ENCODE data around the gene PLSCR3. TPM values are rescaled to one million over a fixed set of nuclear protein-coding genes. Genes with fewer than 3 reads are reported as not detected.

PLSCR3 gene
- total RNA-seq, 5 donors from 2014 or later (not counting 1 experiment from before 2014, with no cell fraction given): 101 to 145 (median 140) TPM

DNA sequence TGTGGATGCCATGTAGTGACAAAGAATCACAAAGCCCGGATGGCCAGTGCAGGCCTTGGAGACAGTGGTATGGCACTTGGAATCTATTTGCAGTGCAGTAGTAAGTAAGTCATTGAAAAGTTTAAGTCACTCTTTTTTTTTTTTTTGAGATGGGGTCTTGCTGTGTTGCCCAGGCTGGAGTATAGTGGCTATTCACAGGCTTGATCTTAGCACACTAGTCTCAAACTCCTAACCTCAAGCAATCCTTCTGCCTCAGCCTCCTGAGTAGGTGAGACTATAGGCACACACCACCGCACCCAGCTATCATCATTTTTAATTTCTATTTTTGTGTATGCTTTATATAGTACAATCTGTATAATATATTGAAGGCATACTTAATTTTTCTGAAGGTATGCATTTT is 4.3 kb upstream of the PLSCR3 start:
- H3K4me3 ChIP-seq (ENCODE audit: control insufficient read depth in 1 of 2, extremely low read depth in 1 of 2, low read length in 1 of 2): no peak overlapping the region
- no peak for DNase-seq
- Mint-ChIP-seq H3K9me3 (no peaks in the 10 kb centered on the region), H3K36me3 (peaks cover 3% of the 10 kb centered on the region), H3K27me3 (no peaks in the 10 kb centered on the region), H3K4me3 (no peak overlapping the region), H3K4me1 (peaks cover 17 to 18% (median 18%) of the 10 kb centered on the region in 3 donors), H3K27ac (no peak overlapping the region)
- H3K27me3 ChIP-seq (replicated peaks in 1 of 2; ENCODE audit: control insufficient read depth in 2 of 2, extremely low read depth in 1 of 2, insufficient read depth in 2 of 2, low read length in 1 of 2): no peaks in the 10 kb centered on the region
- no peak for ATAC-seq (replicated peaks in 1 of 4)
- no CpG with 5 or more reads among the region's 2 CpGs for WGBS (ENCODE audit: insufficient coverage)
- H3K27ac ChIP-seq (ENCODE audit: low read length): no peak overlapping the region
- POLR2A ChIA-PET: interaction anchor here (0.7 kb wide), 2 partner anchors 14 to 24 kb away, joined by 4 read pairs; no protein-coding TSS in a partner anchor
- H3K36me3 ChIP-seq (ENCODE audit: control insufficient read depth in 2 of 2, extremely low read depth in 1 of 2, insufficient read depth in 1 of 2, low read length in 1 of 2): no peaks in the 10 kb centered on the region
- no peaks in the 10 kb centered on the region for H3K9me3 ChIP-seq
- peaks cover 2 to 19% of the 10 kb centered on the region in 2 experiments for H3K4me1 ChIP-seq (ENCODE audit: control insufficient read depth in 1 of 2, extremely low read depth in 1 of 2, insufficient read depth in 2 of 2, low read length in 2 of 2)
- CTCF ChIA-PET: interaction anchor here (0.6 to 1.1 kb wide), 3 partner anchors 14 to 762 kb away, joined by 3 to 4 read pairs (median 3); no protein-coding TSS in a partner anchor

GRCh38 chr17:7396147-7396546 is 1.8 kb upstream of the PLSCR3 start:
- Histone ChIP-seq H3K4me3 (ENCODE audit: control insufficient read depth in 1 of 2, extremely low read depth in 1 of 2, low read length in 1 of 2) (no peak overlapping the region), H3K4me1 (ENCODE audit: control insufficient read depth in 1 of 2, extremely low read depth in 1 of 2, insufficient read depth in 2 of 2, low read length in 2 of 2) (peaks cover 8 to 35% of the 10 kb centered on the region in 2 experiments), H3K9me3 (no peaks in the 10 kb centered on the region), H3K27ac (ENCODE audit: low read length) (no peak overlapping the region), H3K36me3 (ENCODE audit: control insufficient read depth in 2 of 2, extremely low read depth in 1 of 2, insufficient read depth in 1 of 2, low read length in 1 of 2) (peaks cover 0 to 15% of the 10 kb centered on the region in 2 donors), H3K27me3 (replicated peaks in 1 of 2; ENCODE audit: control insufficient read depth in 2 of 2, extremely low read depth in 1 of 2, insufficient read depth in 2 of 2, low read length in 1 of 2) (no peaks in the 10 kb centered on the region)
- ATAC-seq (replicated peaks in 1 of 4): no peak
- ChIA-PET POLR2A (no interaction called here), CTCF (no interaction called here)
- Mint-ChIP-seq H3K4me1 (peaks cover 27 to 30% (median 29%) of the 10 kb centered on the region in 3 donors), H3K4me3 (peak overlapping the region in 1 of 3 donors; percentile 28), H3K9me3 (no peaks in the 10 kb centered on the region), H3K27me3 (no peaks in the 10 kb centered on the region), H3K36me3 (peaks cover 9% of the 10 kb centered on the region), H3K27ac (peak overlapping the region in 1 of 2 donors; percentile 48)
- DNase-seq: no peak
- 94% methylated on average over 3 of the region's 4 CpGs for WGBS (ENCODE audit: insufficient coverage)

DNA sequence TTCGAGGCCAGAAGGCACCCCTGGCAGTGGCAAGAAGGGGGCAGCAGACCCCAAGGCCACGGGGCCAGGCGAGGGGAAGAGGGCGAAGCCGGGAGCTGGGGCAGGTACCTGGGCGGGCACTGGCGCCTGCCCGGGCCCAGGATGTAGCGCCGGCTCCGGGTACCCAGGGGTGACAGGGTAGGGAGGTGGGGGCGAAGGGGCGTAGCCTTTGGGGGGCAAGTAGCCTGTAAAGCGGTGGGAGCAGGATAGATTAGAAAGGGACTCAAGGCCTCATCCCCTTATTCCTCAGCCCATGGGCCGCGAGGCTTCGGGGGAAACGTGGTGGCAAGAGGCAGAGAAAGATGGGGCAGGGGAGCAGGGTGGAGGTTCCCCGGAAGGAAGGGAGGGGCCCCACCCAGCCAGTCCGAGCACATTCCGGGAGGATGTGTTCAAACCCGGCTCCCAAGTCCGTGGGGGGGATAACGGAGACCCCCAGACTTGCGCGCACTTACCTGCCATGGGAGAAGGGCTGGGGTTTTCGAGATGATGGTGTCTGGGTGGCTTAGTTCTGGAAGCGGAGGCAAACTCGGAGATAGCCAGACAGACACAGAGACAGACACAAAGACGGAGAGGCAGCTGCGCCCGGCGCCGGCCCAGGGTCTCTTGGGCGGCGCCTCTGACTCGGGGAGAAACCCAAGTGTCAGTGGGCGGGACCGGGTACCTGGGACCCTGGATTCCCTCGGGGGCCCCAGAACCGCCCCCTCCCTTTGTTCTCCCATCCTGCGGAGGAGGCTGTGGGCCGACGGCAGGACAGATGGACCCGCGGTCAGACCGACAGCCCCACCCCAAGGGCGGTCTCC is 493 bp downstream of the PLSCR3 start:
- 1% methylated on average over 40 of the region's 48 CpGs for WGBS (ENCODE audit: insufficient coverage)
- H3K4me1 Mint-ChIP-seq: peaks cover 32 to 43% (median 41%) of the 10 kb centered on the region in 3 donors
- no peaks in the 10 kb centered on the region for H3K27me3 Mint-ChIP-seq

DNA sequence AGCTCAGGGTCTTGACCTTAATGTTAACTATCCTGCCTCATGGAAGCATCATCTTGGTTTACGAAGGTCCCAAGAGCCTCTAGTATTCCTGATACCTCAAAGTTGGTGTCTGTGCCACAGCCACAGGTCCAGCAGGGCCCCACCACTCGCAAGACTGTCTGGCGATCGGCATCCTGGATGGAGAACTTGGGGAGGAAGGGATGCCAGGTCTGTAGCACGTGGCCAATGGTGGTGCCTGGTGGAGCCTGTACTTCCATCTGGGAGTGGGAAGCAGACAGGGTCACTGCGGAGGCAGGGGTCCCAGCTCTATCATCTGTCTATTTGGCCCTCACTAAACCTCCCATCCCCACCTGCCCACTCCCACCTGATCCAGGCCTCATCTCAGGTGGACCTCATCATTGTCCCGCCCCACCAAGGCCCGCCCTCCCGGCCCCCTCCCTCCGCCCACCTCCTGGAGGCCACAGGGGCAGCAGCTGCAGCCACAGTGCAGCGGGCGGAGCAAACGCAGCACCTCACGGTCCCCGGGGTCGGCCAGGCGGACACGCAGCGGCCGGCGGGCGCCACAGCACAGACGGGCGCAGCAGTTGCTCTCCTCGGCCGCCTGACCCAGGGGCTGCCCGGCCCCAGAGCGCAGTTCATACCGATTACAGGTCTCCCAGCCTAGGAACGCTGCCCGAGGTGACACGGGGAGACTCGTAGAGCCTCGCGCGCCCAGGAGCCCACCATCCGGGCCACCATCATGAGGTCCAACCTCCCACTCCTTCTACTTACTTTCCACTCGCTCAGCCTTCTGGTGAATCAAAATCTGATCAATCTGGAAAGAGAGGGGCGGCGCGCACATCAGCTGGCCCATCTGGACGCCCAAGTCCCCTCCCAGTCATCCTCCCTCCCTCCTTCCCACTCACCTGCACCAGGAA is 1.4 kb downstream of the PLSCR3 start:
- Histone ChIP-seq H3K27me3 (replicated peaks in 1 of 2; ENCODE audit: control insufficient read depth in 2 of 2, extremely low read depth in 1 of 2, insufficient read depth in 2 of 2, low read length in 1 of 2) (no peaks in the 10 kb centered on the region), H3K36me3 (ENCODE audit: control insufficient read depth in 2 of 2, extremely low read depth in 1 of 2, insufficient read depth in 1 of 2, low read length in 1 of 2) (peaks cover 17 to 44% of the 10 kb centered on the region in 2 donors), H3K27ac (ENCODE audit: low read length) (peak overlapping the region; percentile 66), H3K9me3 (no peaks in the 10 kb centered on the region), H3K4me1 (ENCODE audit: control insufficient read depth in 1 of 2, extremely low read depth in 1 of 2, insufficient read depth in 2 of 2, low read length in 2 of 2) (peaks cover 10 to 57% of the 10 kb centered on the region in 2 experiments), H3K4me3 (ENCODE audit: control insufficient read depth in 1 of 2, extremely low read depth in 1 of 2, low read length in 1 of 2) (peak overlapping the region; percentile 80 to 97)
- peak overlapping the region; percentile 74 to 76 for H3K27ac Mint-ChIP-seq
- 91% methylated on average over 30 of the region's 42 CpGs for WGBS (ENCODE audit: insufficient coverage)
- no peak for ATAC-seq (replicated peaks in 1 of 4)
- ChIA-PET CTCF (no interaction called here), POLR2A (interaction anchor here in 1 of 2 donors (0.6 kb wide), 1 partner anchor 669 kb away, joined by 5 read pairs; no protein-coding TSS in a partner anchor)
- H3K4me1 Mint-ChIP-seq: peaks cover 32 to 43% (median 41%) of the 10 kb centered on the region in 3 donors
- peak overlapping the region; percentile 91 to 96 (median 93) for H3K4me3 Mint-ChIP-seq
- no peaks in the 10 kb centered on the region for H3K27me3 Mint-ChIP-seq
- peaks cover 19% of the 10 kb centered on the region for H3K36me3 Mint-ChIP-seq
- no peaks in the 10 kb centered on the region for H3K9me3 Mint-ChIP-seq
- no peak for DNase-seq

More for the DNA sequence above, 493 bp downstream of the PLSCR3 start:
- H3K36me3 ChIP-seq (ENCODE audit: control insufficient read depth in 2 of 2, extremely low read depth in 1 of 2, insufficient read depth in 1 of 2, low read length in 1 of 2): peaks cover 16 to 39% of the 10 kb centered on the region in 2 donors
- peak overlapping the region; percentile 80 to 97 for H3K4me3 ChIP-seq (ENCODE audit: control insufficient read depth in 1 of 2, extremely low read depth in 1 of 2, low read length in 1 of 2)
- peak in 27 of 35 experiments; percentile 31 to 83 (median 60) for DNase-seq
- no peaks in the 10 kb centered on the region for H3K27me3 ChIP-seq (replicated peaks in 1 of 2; ENCODE audit: control insufficient read depth in 2 of 2, extremely low read depth in 1 of 2, insufficient read depth in 2 of 2, low read length in 1 of 2)
- Mint-ChIP-seq H3K27ac (peak overlapping the region; percentile 89 to 90), H3K9me3 (no peaks in the 10 kb centered on the region), H3K4me3 (peak overlapping the region; percentile 91 to 96 (median 93)), H3K36me3 (peaks cover 19% of the 10 kb centered on the region)
- H3K9me3 ChIP-seq: no peaks in the 10 kb centered on the region
- peak overlapping the region; percentile 66 for H3K27ac ChIP-seq (ENCODE audit: low read length)
- H3K4me1 ChIP-seq (ENCODE audit: control insufficient read depth in 1 of 2, extremely low read depth in 1 of 2, insufficient read depth in 2 of 2, low read length in 2 of 2): peaks cover 10 to 57% of the 10 kb centered on the region in 2 experiments
- CTCF ChIA-PET: interaction anchor here in 1 of 2 donors (0.6 kb wide), 2 partner anchors 10 to 1525 kb away, joined by 3 read pairs; partner anchors contain the start of gene TMEM256
- POLR2A ChIA-PET: interaction anchor here in 1 of 2 donors (0.6 to 1.0 kb wide), 2 partner anchors 10 to 668 kb away, joined by 5 read pairs; partner anchors contain the start of gene TMEM256
- ATAC-seq (replicated peaks in 1 of 4): peak; percentile 62 to 76 (median 63)

- H3K4me1 Mint-ChIP-seq: peaks cover 32 to 43% (median 41%) of the 10 kb centered on the region in 3 donors
- CTCF ChIA-PET: interaction anchor here in 1 of 2 donors (0.5 kb wide), 1 partner anchor 182 kb away, joined by 3 read pairs; no protein-coding TSS in a partner anchor
These were observed 3.0 kb downstream of the PLSCR3 start for GRCh38 chr17:7391307-7391706.

More at GRCh38 chr17:7391307-7391706, 3.0 kb downstream of the PLSCR3 start:
- Mint-ChIP-seq H3K27ac (peak overlapping the region in 1 of 2 donors; percentile 76), H3K4me3 (peak overlapping the region in 2 of 3 donors; percentile 37 to 75), H3K9me3 (no peaks in the 10 kb centered on the region), H3K36me3 (peaks cover 19% of the 10 kb centered on the region), H3K27me3 (no peaks in the 10 kb centered on the region)
- peaks cover 20 to 51% of the 10 kb centered on the region in 2 donors for H3K36me3 ChIP-seq (ENCODE audit: control insufficient read depth in 2 of 2, extremely low read depth in 1 of 2, insufficient read depth in 1 of 2, low read length in 1 of 2)
- no peak overlapping the region for H3K27ac ChIP-seq (ENCODE audit: low read length)
- no peaks in the 10 kb centered on the region for H3K27me3 ChIP-seq (replicated peaks in 1 of 2; ENCODE audit: control insufficient read depth in 2 of 2, extremely low read depth in 1 of 2, insufficient read depth in 2 of 2, low read length in 1 of 2)
- POLR2A ChIA-PET: interaction anchor here in 1 of 2 donors (0.7 kb wide), 1 partner anchor 55 kb away, joined by 3 read pairs; the partner anchor contains the start of gene ACAP1
- peaks cover 10 to 57% of the 10 kb centered on the region in 2 experiments for H3K4me1 ChIP-seq (ENCODE audit: control insufficient read depth in 1 of 2, extremely low read depth in 1 of 2, insufficient read depth in 2 of 2, low read length in 2 of 2)
- H3K4me3 ChIP-seq (ENCODE audit: control insufficient read depth in 1 of 2, extremely low read depth in 1 of 2, low read length in 1 of 2): no peak overlapping the region
- 37% methylated on average over 2 of the region's 2 CpGs for whole genome bisulfite sequencing (ENCODE audit: insufficient coverage)
- no peaks in the 10 kb centered on the region for H3K9me3 ChIP-seq
- ATAC-seq (replicated peaks in 1 of 4) (no peak), DNase-seq (no peak)

Data from T-cell (primary cell).